Neural crest cell (in vitro differentiated cells): ENCODE results near the gene MEF2C. TPM values are rescaled to one million over a fixed set of nuclear protein-coding genes. Genes with fewer than 3 reads are reported as not detected.

ENCODE experiments used
- DNase-seq: peaks from one replicate; pipeline ENCODE4 v3.0.0; 2021; ENCODE audit warnings: low read depth, mixed read lengths, low spot score
- H3K27ac Mint-ChIP-seq: one replicate; pipeline ENCODE4 v1.8.0; 2021; ENCODE audit warnings: mild to moderate bottlenecking, mixed read lengths; ENCODE audit not compliant: unreplicated experiment
- H3K27me3 Mint-ChIP-seq: 2 replicates; pipeline ENCODE4 v1.8.0; 2021; ENCODE audit warnings: low read depth, mild to moderate bottlenecking, mixed read lengths
- H3K36me3 Mint-ChIP-seq: 2 replicates; pipeline ENCODE4 v1.8.0; 2021; ENCODE audit warnings: low read depth, mild to moderate bottlenecking, mixed read lengths
- H3K4me1 Mint-ChIP-seq: 2 replicates; pipeline ENCODE4 v1.8.0; 2021; ENCODE audit warnings: mixed read lengths
- H3K4me3 Mint-ChIP-seq: one replicate; pipeline ENCODE4 v1.8.0; 2021; ENCODE audit warnings: mild to moderate bottlenecking, mixed read lengths
- H3K9me3 Mint-ChIP-seq: 2 replicates; pipeline ENCODE4 v1.8.0; 2021; ENCODE audit warnings: mixed read lengths
- CTCF ChIP-seq: fragments of 200-600 bp; sonication (generic); conservative IDR thresholded peaks from 2 replicates; pipeline ENCODE4 v1.5.0; 2021; ENCODE audit warnings: antibody characterized with exemption, mild to moderate bottlenecking
- total RNA-seq: library from RNA; stranded (reverse); gene quantifications from 2 replicates; pipeline ENCODE4 v1.2.1, GENCODE V29; 2021

The MEF2C gene
- total RNA-seq, 1 donor from 2014 or later = 46.0 TPM

GRCh38 chr5:88837222-88837621 is 45.8 kb downstream of the MEF2C start:
- TF ChIP-seq CTCF = no peak
- no peaks in the 10 kb centered on the region for H3K9me3 Mint-ChIP-seq

GRCh38 chr5:88836195-88836838 is 46.7 kb downstream of the MEF2C start:
- Mint-ChIP-seq H3K4me1 (peaks cover 27% of the 10 kb centered on the region), H3K4me3 (no peak overlapping the region), H3K27ac (peak overlapping the region; percentile 1), H3K9me3 (no peaks in the 10 kb centered on the region), H3K27me3 (no peaks in the 10 kb centered on the region), H3K36me3 (peaks cover 2% of the 10 kb centered on the region)
- no peak for TF ChIP-seq CTCF
- DNase-seq = no peak

More at GRCh38 chr5:88837222-88837621, 45.8 kb downstream of the MEF2C start:
- DNase-seq = no peak
- H3K27ac Mint-ChIP-seq = no peak overlapping the region
- no peaks in the 10 kb centered on the region for H3K27me3 Mint-ChIP-seq
- H3K36me3 Mint-ChIP-seq = peaks cover 2% of the 10 kb centered on the region
- H3K4me3 Mint-ChIP-seq = no peak overlapping the region
- H3K4me1 Mint-ChIP-seq = peaks cover 21% of the 10 kb centered on the region

- H3K4me3 Mint-ChIP-seq = peak overlapping the region; percentile 56
- H3K27ac Mint-ChIP-seq = peak overlapping the region; percentile 93
- H3K4me1 Mint-ChIP-seq = peaks cover 33% of the 10 kb centered on the region
- no peaks in the 10 kb centered on the region for H3K9me3 Mint-ChIP-seq
- no peak for DNase-seq
- no peaks in the 10 kb centered on the region for H3K27me3 Mint-ChIP-seq
- H3K36me3 Mint-ChIP-seq = no peaks in the 10 kb centered on the region
- no peak for TF ChIP-seq CTCF
Measured at GRCh38 chr5:88834499-88834898, 48.5 kb downstream of the MEF2C start.

GRCh38 chr5:88834131-88834462 is 48.9 kb downstream of the MEF2C start:
- Mint-ChIP-seq H3K27ac (peak overlapping the region; percentile 93), H3K4me3 (peak overlapping the region; percentile 56), H3K36me3 (no peaks in the 10 kb centered on the region), H3K9me3 (no peaks in the 10 kb centered on the region), H3K27me3 (no peaks in the 10 kb centered on the region), H3K4me1 (peaks cover 35% of the 10 kb centered on the region)
- TF ChIP-seq CTCF = no peak
- no peak for DNase-seq

- no peaks in the 10 kb centered on the region for H3K36me3 Mint-ChIP-seq
- H3K4me1 Mint-ChIP-seq = peaks cover 38% of the 10 kb centered on the region
- no peaks in the 10 kb centered on the region for H3K27me3 Mint-ChIP-seq
- DNase-seq = no peak
- TF ChIP-seq CTCF = no peak
- H3K27ac Mint-ChIP-seq = peak overlapping the region; percentile 93
- no peaks in the 10 kb centered on the region for H3K9me3 Mint-ChIP-seq
- peak overlapping the region; percentile 56 for H3K4me3 Mint-ChIP-seq
Measured at GRCh38 chr5:88833371-88834130, 49.4 kb downstream of the MEF2C start.
